GM12874 (cell line): ENCODE measurements around the gene TRMT13.

ENCODE experiments used
- CTCF ChIP-seq: IDR thresholded peaks from 2 replicates; pipeline ENCODE4 v1.5.1; 2011; ENCODE audit warnings: low read depth, mild to moderate bottlenecking, control low read depth, low read length, moderate library complexity; ENCODE audit not compliant: insufficient read depth

TRMT13 gene

GRCh38 chr1:100162881-100163280, 29.9 kb downstream of the TRMT13 start:
- no peak for TF ChIP-seq CTCF

GRCh38 chr1:100164216-100164615, 31.3 kb downstream of the TRMT13 start:
- TF ChIP-seq CTCF = no peak

- TF ChIP-seq CTCF = no peak
Observed at GRCh38 chr1:100164702-100165101, 31.7 kb downstream of the TRMT13 start.

GRCh38 chr1:100168051-100168450, 35.1 kb downstream of the TRMT13 start:
- TF ChIP-seq CTCF = no peak

GRCh38 chr1:100177295-100178041, 44.5 kb downstream of the TRMT13 start:
- no peak for TF ChIP-seq CTCF

GRCh38 chr1:100178091-100178490, 45.1 kb downstream of the TRMT13 start, which contains the start of gene LRRC39:
LRRC39 (minus strand) TSS chr1:100178256; CDS start chr1:100168516, 9,740 bp downstream.
- no peak for TF ChIP-seq CTCF

GRCh38 chr1:100183370-100183769, 50.4 kb downstream of the TRMT13 start:
- TF ChIP-seq CTCF = no peak
